ENCODE measurements around the gene ONECUT3. TPM values are rescaled to one million over a fixed set of nuclear protein-coding genes. Genes with fewer than 3 reads are reported as not detected.

ONECUT3 gene
- polyA plus RNA-seq, 1 of the 3 experiments (the other 2 are of a cell fraction), result not detected

- H3K4me2 ChIP-seq, result no peak overlapping the region
- peaks cover 63% of the 10 kb centered on the region for H3K27me3 ChIP-seq (ENCODE audit: insufficient read depth)
- no peak overlapping the region for H3K27ac ChIP-seq (ENCODE audit: low read depth in 2 of 2, low read length in 1 of 2)
- TF ChIP-seq, protein P1, sequence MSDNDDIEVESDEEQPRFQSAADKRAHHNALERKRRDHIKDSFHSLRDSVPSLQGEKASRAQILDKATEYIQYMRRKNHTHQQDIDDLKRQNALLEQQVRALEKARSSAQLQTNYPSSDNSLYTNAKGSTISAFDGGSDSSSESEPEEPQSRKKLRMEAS (IDR thresholded peaks at IDR 0.05; ENCODE audit: low read depth), result no peak
- TF ChIP-seq MXI1 (IDR thresholded peaks at IDR 0.05; ENCODE audit: low read depth, low read length) (no peak), POLR2AphosphoS5 (IDR thresholded peaks at IDR 0.05; ENCODE audit: low read depth, low read length) (no peak), EZH2phosphoT487 (IDR thresholded peaks at IDR 0.05; ENCODE audit: borderline replicate concordance, low read depth) (no peak), TCF12 (IDR thresholded peaks at IDR 0.05) (no peak), YY1 (IDR thresholded peaks at IDR 0.05; ENCODE audit: low read depth) (no peak)
- peaks cover 3% of the 10 kb centered on the region for H3F3A ChIP-seq (replicated peaks; ENCODE audit: insufficient read depth)
- POLR2A ChIA-PET, result no interaction called here
- no peaks in the 10 kb centered on the region for H3K36me3 ChIP-seq (replicated peaks in 1 of 2; ENCODE audit: control insufficient read depth in 1 of 2, insufficient read depth in 2 of 2, low read length in 1 of 2)
- no peak overlapping the region for H2AFZ ChIP-seq (ENCODE audit: low read depth)
- no peak overlapping the region for H3K4me3 ChIP-seq (ENCODE audit: low read depth in 2 of 2, low read length in 1 of 2)
- 19% methylated on average over 4 of the region's 4 CpGs for WGBS (ENCODE audit: low lambda C conversion rate)
- no peak overlapping the region for H3K9ac ChIP-seq
- no peaks in the 10 kb centered on the region for H3K79me2 ChIP-seq (ENCODE audit: insufficient read depth)
- no peaks in the 10 kb centered on the region for H3K9me2 ChIP-seq
- 0 out of 2 replicates have a peak, but pooled peaks cover 4% of the 10 kb centered on the region for H4K20me1 ChIP-seq (ENCODE audit: insufficient read depth)
- CTCF ChIA-PET, result interaction anchor here (0.6 to 3.3 kb wide), 10 partner anchors 9 to 225 kb away, joined by 3 to 17 read pairs (median 6); no protein-coding TSS in a partner anchor
- H3K4me1 ChIP-seq (ENCODE audit: control insufficient read depth in 1 of 2, insufficient read depth in 2 of 2, low read depth in 1 of 2, low read length in 1 of 2), result no peaks in the 10 kb centered on the region
- DNase-seq, result no peak
- peaks cover 8% of the 10 kb centered on the region; the same call in 1 of the 2 replicates for H3K9me3 ChIP-seq
These were observed 17.7 kb downstream of the ONECUT3 start for GRCh38 chr19:1770866-1771576.

- Histone ChIP-seq H3K27me3 (ENCODE audit: insufficient read depth) (peaks cover 59% of the 10 kb centered on the region), H3F3A (replicated peaks; ENCODE audit: insufficient read depth) (peaks cover 3% of the 10 kb centered on the region), H3K4me1 (ENCODE audit: control insufficient read depth in 1 of 2, insufficient read depth in 2 of 2, low read depth in 1 of 2, low read length in 1 of 2) (no peaks in the 10 kb centered on the region), H4K20me1 (ENCODE audit: insufficient read depth) (no peaks in the 10 kb centered on the region), H3K9me3 (peaks cover 8% of the 10 kb centered on the region; the same call in 1 of the 2 replicates), H3K36me3 (replicated peaks in 1 of 2; ENCODE audit: control insufficient read depth in 1 of 2, insufficient read depth in 2 of 2, low read length in 1 of 2) (no peaks in the 10 kb centered on the region), H3K79me2 (ENCODE audit: insufficient read depth) (no peaks in the 10 kb centered on the region), H3K9ac (no peak overlapping the region), H3K27ac (ENCODE audit: low read depth in 2 of 2, low read length in 1 of 2) (no peak overlapping the region), H3K9me2 (no peaks in the 10 kb centered on the region), H2AFZ (ENCODE audit: low read depth) (no peak overlapping the region), H3K4me3 (ENCODE audit: low read depth in 2 of 2, low read length in 1 of 2) (no peak overlapping the region), H3K4me2 (no peak overlapping the region)
- ChIA-PET POLR2A (no interaction called here), CTCF (interaction anchor here (0.7 to 3.3 kb wide), 8 partner anchors 9 to 227 kb away, joined by 4 to 22 read pairs (median 10); no protein-coding TSS in a partner anchor)
- DNase-seq, result no peak
- 4% methylated on average over 8 of the region's 8 CpGs for WGBS (ENCODE audit: low lambda C conversion rate)
- TF ChIP-seq ZBTB33 (IDR thresholded peaks at IDR 0.05; ENCODE audit: borderline replicate concordance, low read depth) (no peak), FOXM1 (IDR thresholded peaks at IDR 0.05; ENCODE audit: low read depth) (no peak), USF1 (IDR thresholded peaks at IDR 0.05; ENCODE audit: borderline replicate concordance, low read depth) (no peak), MXI1 (IDR thresholded peaks at IDR 0.05; ENCODE audit: low read depth, low read length) (no peak), ELF1 (IDR thresholded peaks at IDR 0.05) (no peak)
- TF ChIP-seq, protein P2, sequence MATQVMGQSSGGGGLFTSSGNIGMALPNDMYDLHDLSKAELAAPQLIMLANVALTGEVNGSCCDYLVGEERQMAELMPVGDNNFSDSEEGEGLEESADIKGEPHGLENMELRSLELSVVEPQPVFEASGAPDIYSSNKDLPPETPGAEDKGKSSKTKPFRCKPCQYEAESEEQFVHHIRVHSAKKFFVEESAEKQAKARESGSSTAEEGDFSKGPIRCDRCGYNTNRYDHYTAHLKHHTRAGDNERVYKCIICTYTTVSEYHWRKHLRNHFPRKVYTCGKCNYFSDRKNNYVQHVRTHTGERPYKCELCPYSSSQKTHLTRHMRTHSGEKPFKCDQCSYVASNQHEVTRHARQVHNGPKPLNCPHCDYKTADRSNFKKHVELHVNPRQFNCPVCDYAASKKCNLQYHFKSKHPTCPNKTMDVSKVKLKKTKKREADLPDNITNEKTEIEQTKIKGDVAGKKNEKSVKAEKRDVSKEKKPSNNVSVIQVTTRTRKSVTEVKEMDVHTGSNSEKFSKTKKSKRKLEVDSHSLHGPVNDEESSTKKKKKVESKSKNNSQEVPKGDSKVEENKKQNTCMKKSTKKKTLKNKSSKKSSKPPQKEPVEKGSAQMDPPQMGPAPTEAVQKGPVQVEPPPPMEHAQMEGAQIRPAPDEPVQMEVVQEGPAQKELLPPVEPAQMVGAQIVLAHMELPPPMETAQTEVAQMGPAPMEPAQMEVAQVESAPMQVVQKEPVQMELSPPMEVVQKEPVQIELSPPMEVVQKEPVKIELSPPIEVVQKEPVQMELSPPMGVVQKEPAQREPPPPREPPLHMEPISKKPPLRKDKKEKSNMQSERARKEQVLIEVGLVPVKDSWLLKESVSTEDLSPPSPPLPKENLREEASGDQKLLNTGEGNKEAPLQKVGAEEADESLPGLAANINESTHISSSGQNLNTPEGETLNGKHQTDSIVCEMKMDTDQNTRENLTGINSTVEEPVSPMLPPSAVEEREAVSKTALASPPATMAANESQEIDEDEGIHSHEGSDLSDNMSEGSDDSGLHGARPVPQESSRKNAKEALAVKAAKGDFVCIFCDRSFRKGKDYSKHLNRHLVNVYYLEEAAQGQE (IDR thresholded peaks at IDR 0.05; ENCODE audit: low read depth, low read length), result no peak
These were observed 19.9 kb downstream of the ONECUT3 start for GRCh38 chr19:1773184-1773583.
